NT2/D1 (cell line): ENCODE data around the gene RAB13.

Experiments
- DNase-seq: peaks from one replicate; pipeline ENCODE4 v3.0.0-alpha.2; 2011; ENCODE audit warnings: low read depth, low spot score
- H3K27me3 ChIP-seq: 2 replicates; pipeline ENCODE4 v1.6.0; 2011; ENCODE audit warnings: mild to moderate bottlenecking; ENCODE audit not compliant: insufficient read length, insufficient read depth
- H3K36me3 ChIP-seq: 2 replicates; pipeline ENCODE4 v1.6.1; 2011; ENCODE audit warnings: mild to moderate bottlenecking, low read length, mixed read lengths; ENCODE audit not compliant: insufficient read depth, insufficient read length
- H3K4me1 ChIP-seq: 2 replicates; pipeline ENCODE4 v1.5.1; 2011; ENCODE audit not compliant: insufficient read depth, insufficient read length
- H3K4me3 ChIP-seq: 2 replicates; pipeline ENCODE4 v1.5.1; 2011; ENCODE audit warnings: low read depth; ENCODE audit not compliant: insufficient read length
- H3K9ac ChIP-seq: 2 replicates; pipeline ENCODE4 v1.6.0; 2011; ENCODE audit warnings: low read depth; ENCODE audit not compliant: insufficient read length
- H3K9me3 ChIP-seq: 2 replicates; pipeline ENCODE4 v1.5.1; 2011; ENCODE audit warnings: mild to moderate bottlenecking, low read length; ENCODE audit not compliant: insufficient read depth
- SUZ12 ChIP-seq: IDR thresholded peaks from 2 replicates; pipeline ENCODE4 v1.6.1; 2011; ENCODE audit not compliant: insufficient read length, insufficient read depth; ENCODE audit errors: extremely low read depth
- YY1 ChIP-seq: IDR thresholded peaks from 2 replicates; pipeline ENCODE4 v1.6.1; 2011; ENCODE audit not compliant: insufficient read length, insufficient read depth
- ZNF274 ChIP-seq: IDR thresholded peaks from 2 replicates; pipeline ENCODE4 v1.6.1; 2011; ENCODE audit warnings: mild to moderate bottlenecking, low read depth, low read length

Gene RAB13

GRCh38 chr1:153953859-153954365 is 32.2 kb downstream of the RAB13 start:
- Histone ChIP-seq H3K4me1 (peaks cover 16% of the 10 kb centered on the region), H3K9me3 (no peaks in the 10 kb centered on the region), H3K36me3 (peaks cover 61% of the 10 kb centered on the region), H3K4me3 (no peak overlapping the region), H3K9ac (no peak overlapping the region), H3K27me3 (no peaks in the 10 kb centered on the region)
- TF ChIP-seq SUZ12 (no peak), ZNF274 (no peak), YY1 (no peak)
- DNase-seq, result no peak

- TF ChIP-seq YY1, result no peak
- TF ChIP-seq ZNF274, result no peak
- TF ChIP-seq SUZ12, result no peak
- H3K27me3 ChIP-seq, result no peaks in the 10 kb centered on the region
- H3K36me3 ChIP-seq, result peaks cover 81% of the 10 kb centered on the region
- no peak overlapping the region for H3K9ac ChIP-seq
- no peaks in the 10 kb centered on the region for H3K9me3 ChIP-seq
- H3K4me3 ChIP-seq, result no peak overlapping the region
- peaks cover 27% of the 10 kb centered on the region for H3K4me1 ChIP-seq
- no peak for DNase-seq
These were observed 34.3 kb downstream of the RAB13 start for GRCh38 chr1:153951801-153952200.

GRCh38 chr1:153951183-153951582 is 35.0 kb downstream of the RAB13 start:
- TF ChIP-seq YY1 (no peak), ZNF274 (no peak), SUZ12 (no peak)
- H3K9ac ChIP-seq, result no peak overlapping the region
- peaks cover 22% of the 10 kb centered on the region for H3K4me1 ChIP-seq
- peaks cover 82% of the 10 kb centered on the region for H3K36me3 ChIP-seq
- no peaks in the 10 kb centered on the region for H3K27me3 ChIP-seq
- no peak for DNase-seq
- no peaks in the 10 kb centered on the region for H3K9me3 ChIP-seq
- H3K4me3 ChIP-seq, result no peak overlapping the region

GRCh38 chr1:153946622-153947241 is 39.4 kb downstream of the RAB13 start, which contains the start of gene DENND4B:
DENND4B (minus strand) TSS chr1:153946718; CDS start chr1:153944374, 2,344 bp downstream.
- DNase-seq, result peak; percentile 87
- Histone ChIP-seq H3K27me3 (no peaks in the 10 kb centered on the region), H3K9me3 (no peaks in the 10 kb centered on the region), H3K36me3 (peaks cover 81% of the 10 kb centered on the region), H3K9ac (peak within 1 kb of the TSS; percentile 97), H3K4me3 (peak within 1 kb of the TSS; percentile 92), H3K4me1 (peaks cover 20% of the 10 kb centered on the region)
- TF ChIP-seq ZNF274 (no peak), SUZ12 (no peak), YY1 (no peak)

- no peak for DNase-seq
- peak overlapping the region; percentile 97 for H3K9ac ChIP-seq
- TF ChIP-seq YY1, result no peak
- no peak for TF ChIP-seq SUZ12
- no peak for TF ChIP-seq ZNF274
- peaks cover 20% of the 10 kb centered on the region for H3K4me1 ChIP-seq
- H3K27me3 ChIP-seq, result no peaks in the 10 kb centered on the region
- H3K9me3 ChIP-seq, result no peaks in the 10 kb centered on the region
- H3K36me3 ChIP-seq, result peaks cover 81% of the 10 kb centered on the region
- H3K4me3 ChIP-seq, result peak overlapping the region; percentile 92
These were observed 40.1 kb downstream of the RAB13 start for GRCh38 chr1:153945795-153946621.

GRCh38 chr1:153945131-153945794 is 40.9 kb downstream of the RAB13 start:
- H3K27me3 ChIP-seq, result no peaks in the 10 kb centered on the region
- H3K9ac ChIP-seq, result peak overlapping the region; percentile 97
- TF ChIP-seq ZNF274 (no peak), YY1 (no peak), SUZ12 (no peak)
- H3K36me3 ChIP-seq, result peaks cover 81% of the 10 kb centered on the region
- no peaks in the 10 kb centered on the region for H3K9me3 ChIP-seq
- peaks cover 20% of the 10 kb centered on the region for H3K4me1 ChIP-seq
- no peak for DNase-seq
- H3K4me3 ChIP-seq, result peak overlapping the region; percentile 92

GRCh38 chr1:153944827-153945117 is 41.4 kb downstream of the RAB13 start:
- Histone ChIP-seq H3K9ac (peak overlapping the region; percentile 97), H3K36me3 (peaks cover 81% of the 10 kb centered on the region), H3K27me3 (no peaks in the 10 kb centered on the region), H3K4me3 (peak overlapping the region; percentile 92), H3K9me3 (no peaks in the 10 kb centered on the region), H3K4me1 (peaks cover 20% of the 10 kb centered on the region)
- no peak for DNase-seq
- TF ChIP-seq YY1 (no peak), SUZ12 (no peak), ZNF274 (no peak)
